Central memory CD8-positive, alpha-beta T cell (primary cell): ENCODE results near the gene MYBPC3.
"Not testable (repeated sequence)": the region's sequence is repeated elsewhere in the genome, so short reads cannot be mapped to it uniquely, and the experiment has no call there.

ENCODE experiments used
- ATAC-seq: fragments of 150-1000 bp; cut with Tn5 transposase; replicated peaks from 2 replicates; pipeline ENCODE4 v1.10.0; 2022; ENCODE audit warnings: mild to moderate bottlenecking, moderate FRiP score, moderate number of reproducible peaks; ENCODE audit not compliant: poor library complexity, severe bottlenecking; ENCODE audit errors: extremely low read depth
- DNase-seq, 2 donors: peaks; one replicate each; pipeline ENCODE4 v3.0.0; 2021; ENCODE audit warnings: low spot score in 2 of 2
- H3K27ac Mint-ChIP-seq: one replicate; pipeline ENCODE4 v1.8.0; 2022; ENCODE audit warnings: low read depth, mild to moderate bottlenecking, moderate library complexity, mixed read lengths
- H3K27me3 Mint-ChIP-seq: one replicate; pipeline ENCODE4 v1.8.0; 2022; ENCODE audit warnings: mixed read lengths
- H3K36me3 Mint-ChIP-seq: one replicate; pipeline ENCODE4 v1.8.0; 2022; ENCODE audit warnings: mild to moderate bottlenecking, moderate library complexity, mixed read lengths; ENCODE audit not compliant: insufficient read depth
- H3K4me1 Mint-ChIP-seq: one replicate; pipeline ENCODE4 v1.8.0; 2022; ENCODE audit warnings: mixed read lengths
- H3K4me3 Mint-ChIP-seq: one replicate; pipeline ENCODE4 v1.8.0; 2022; ENCODE audit warnings: mild to moderate bottlenecking, moderate library complexity, mixed read lengths
- H3K9me3 Mint-ChIP-seq: one replicate; pipeline ENCODE4 v1.8.0; 2022; ENCODE audit warnings: mixed read lengths

MYBPC3 gene

GRCh38 chr11:47328449-47329390 lies 23.8 kb downstream of the MYBPC3 start:
- Mint-ChIP-seq H3K4me3 (no peak overlapping the region), H3K27me3 (no peaks in the 10 kb centered on the region), H3K27ac (no peak overlapping the region), H3K36me3 (peaks cover 30% of the 10 kb centered on the region), H3K4me1 (peaks cover 12% of the 10 kb centered on the region), H3K9me3 (no peaks in the 10 kb centered on the region)
- no peak for ATAC-seq
- no peak for DNase-seq

GRCh38 chr11:47327949-47328348 lies 24.6 kb downstream of the MYBPC3 start:
- Mint-ChIP-seq H3K36me3 (peaks cover 30% of the 10 kb centered on the region), H3K27me3 (no peaks in the 10 kb centered on the region), H3K9me3 (no peaks in the 10 kb centered on the region), H3K4me3 (no peak overlapping the region), H3K27ac (peak overlapping the region; percentile 39), H3K4me1 (peaks cover 12% of the 10 kb centered on the region)
- no peak for ATAC-seq
- no peak for DNase-seq

GRCh38 chr11:47327025-47327424 lies 25.5 kb downstream of the MYBPC3 start:
- peaks cover 12% of the 10 kb centered on the region for H3K4me1 Mint-ChIP-seq
- no peak overlapping the region for H3K4me3 Mint-ChIP-seq
- H3K36me3 Mint-ChIP-seq, result peaks cover 31% of the 10 kb centered on the region
- DNase-seq (no peak), ATAC-seq (no peak)
- H3K27me3 Mint-ChIP-seq, result no peaks in the 10 kb centered on the region
- H3K27ac Mint-ChIP-seq, result peak overlapping the region; percentile 39
- H3K9me3 Mint-ChIP-seq, result no peaks in the 10 kb centered on the region

- no peak overlapping the region for H3K4me3 Mint-ChIP-seq
- H3K4me1 Mint-ChIP-seq, result peaks cover 12% of the 10 kb centered on the region
- ATAC-seq (no peak), DNase-seq (no peak)
- H3K36me3 Mint-ChIP-seq, result peaks cover 35% of the 10 kb centered on the region
- no peaks in the 10 kb centered on the region for H3K27me3 Mint-ChIP-seq
- H3K27ac Mint-ChIP-seq, result peak overlapping the region; percentile 39
- H3K9me3 Mint-ChIP-seq, result no peaks in the 10 kb centered on the region
Measured at GRCh38 chr11:47326198-47326597, 26.3 kb downstream of the MYBPC3 start.

DNA sequence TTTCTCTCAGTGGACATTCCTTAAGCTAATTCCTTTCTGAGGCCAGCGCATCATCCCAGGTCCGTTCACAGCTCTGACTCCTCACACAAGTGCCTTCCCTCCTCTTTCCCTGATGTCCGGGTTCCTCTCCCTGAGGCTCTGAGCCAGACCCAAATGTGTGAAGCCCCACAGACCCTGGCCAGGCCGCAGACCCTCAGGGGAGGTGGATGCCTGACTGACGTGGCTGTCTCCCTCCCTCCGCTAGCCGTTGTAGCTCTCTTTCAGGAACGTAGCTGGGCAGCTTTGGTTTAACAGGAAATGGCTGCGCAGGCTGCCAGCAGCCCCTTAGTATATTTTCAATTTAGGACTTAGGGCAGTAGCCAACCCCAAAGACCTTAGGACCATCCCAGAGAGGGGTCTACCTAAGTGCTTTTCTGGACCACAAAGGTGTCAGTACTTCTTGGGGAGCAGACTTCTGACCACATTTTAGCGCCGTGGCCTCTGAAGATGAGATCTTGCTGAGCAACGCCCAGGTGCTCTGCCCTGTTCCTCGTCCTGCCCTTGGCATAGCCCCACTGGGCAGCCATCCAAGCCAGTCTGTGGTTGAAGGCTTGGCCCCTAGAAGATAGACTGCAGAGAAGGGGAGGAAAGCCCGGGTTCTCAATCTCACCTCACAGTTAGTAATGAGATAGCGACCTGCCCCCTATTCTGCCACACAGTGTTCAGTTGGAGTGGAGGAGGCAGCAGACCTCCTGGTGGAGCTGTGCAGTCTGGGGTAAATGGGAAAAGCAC lies 27.0 kb downstream of the MYBPC3 start:
- no peak for DNase-seq
- Mint-ChIP-seq H3K4me3 (no peak overlapping the region), H3K9me3 (no peaks in the 10 kb centered on the region), H3K27me3 (no peaks in the 10 kb centered on the region), H3K36me3 (peaks cover 33% of the 10 kb centered on the region), H3K27ac (peak overlapping the region; percentile 77), H3K4me1 (peaks cover 12% of the 10 kb centered on the region)
- ATAC-seq, result no peak

DNA sequence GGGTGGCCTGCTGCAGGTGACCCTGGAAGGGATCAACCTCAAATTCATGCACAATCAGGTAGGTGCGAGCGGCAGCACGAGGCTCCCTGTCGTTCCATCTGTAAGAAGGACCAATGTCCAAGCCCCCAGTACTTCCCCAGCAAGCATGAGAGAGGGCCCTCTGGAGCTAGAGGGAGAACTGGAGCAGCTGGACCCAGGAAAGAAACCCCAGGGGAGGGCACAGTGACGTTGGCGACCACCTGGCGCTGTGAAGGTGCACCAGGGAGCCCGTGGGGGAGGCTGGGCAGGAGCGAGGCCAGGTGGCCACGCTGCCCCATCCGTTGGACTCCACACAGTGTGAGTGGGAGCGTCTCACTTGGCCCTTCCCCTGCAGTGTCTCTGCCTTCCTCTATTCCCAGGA lies 28.0 kb downstream of the MYBPC3 start:
- Mint-ChIP-seq H3K27ac (peak overlapping the region; percentile 77), H3K36me3 (peaks cover 32% of the 10 kb centered on the region), H3K4me3 (no peak overlapping the region)

DNA sequence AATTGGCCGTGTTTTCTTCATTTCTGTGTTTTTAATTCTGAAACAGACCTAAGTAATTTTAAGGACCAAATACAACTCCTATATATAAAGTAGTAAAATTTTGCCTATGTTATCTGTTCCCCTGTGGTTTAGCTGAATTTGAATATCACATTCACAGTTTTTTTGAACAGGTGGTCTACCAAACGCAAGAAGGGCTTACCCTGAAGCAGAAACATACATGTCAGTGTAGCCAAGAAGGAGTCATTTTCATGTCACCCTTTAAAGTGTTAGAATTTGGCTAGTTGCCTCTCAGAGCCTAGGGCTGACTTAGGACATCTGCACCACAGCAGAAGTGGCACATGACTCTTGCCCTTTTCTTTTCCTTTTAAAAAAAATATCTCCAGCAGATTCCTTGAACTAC lies 34.3 kb downstream of the MYBPC3 start:
- H3K27ac Mint-ChIP-seq, result no peak overlapping the region
- no peak overlapping the region for H3K4me3 Mint-ChIP-seq
- DNase-seq (no peak), ATAC-seq (no peak)
- no peaks in the 10 kb centered on the region for H3K27me3 Mint-ChIP-seq
- H3K4me1 Mint-ChIP-seq, result peaks cover 10% of the 10 kb centered on the region
- peaks cover 50% of the 10 kb centered on the region for H3K36me3 Mint-ChIP-seq
- H3K9me3 Mint-ChIP-seq, result no peaks in the 10 kb centered on the region

More for the DNA sequence above, 28.0 kb downstream of the MYBPC3 start:
- no peaks in the 10 kb centered on the region for H3K27me3 Mint-ChIP-seq
- H3K4me1 Mint-ChIP-seq, result peaks cover 12% of the 10 kb centered on the region
- ATAC-seq, result no peak
- no peak for DNase-seq
- H3K9me3 Mint-ChIP-seq, result no peaks in the 10 kb centered on the region

DNA sequence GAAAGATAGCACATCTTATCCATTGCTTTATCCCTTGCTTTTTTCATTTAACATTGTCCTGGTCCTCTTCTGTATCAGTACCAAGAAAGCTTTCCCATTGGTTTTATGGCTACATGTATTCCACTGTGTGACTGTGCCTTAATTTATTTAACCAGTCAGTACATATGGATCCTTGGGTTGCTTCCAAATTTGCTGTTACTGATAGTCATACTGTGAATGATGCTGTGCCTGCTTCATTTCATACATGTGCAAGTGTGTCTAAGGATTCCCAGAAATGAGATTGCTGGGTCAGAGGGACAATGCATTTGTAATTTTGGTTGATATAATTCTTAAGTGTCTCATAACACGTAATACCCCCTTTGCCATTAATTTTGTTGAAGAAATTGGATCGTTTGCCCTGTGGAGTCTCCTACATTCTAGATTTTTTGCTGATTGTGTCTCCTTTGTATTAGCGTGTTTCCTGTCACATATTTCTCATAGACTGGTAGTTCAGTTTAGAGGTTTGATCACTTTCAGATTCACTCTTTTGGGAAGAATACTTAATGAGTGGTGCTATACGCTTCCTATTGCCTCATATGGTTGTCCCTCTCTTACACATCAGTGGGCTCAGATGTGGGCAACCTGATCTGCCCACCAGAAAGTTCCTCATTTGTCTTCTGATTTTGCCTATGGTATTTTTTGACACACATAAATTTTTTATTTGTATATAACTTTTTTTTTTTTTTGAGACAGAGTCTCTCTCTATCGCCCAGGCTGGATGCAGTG lies 35.3 kb downstream of the MYBPC3 start:
- DNase-seq (no peak), ATAC-seq (no peak)
- H3K27me3 Mint-ChIP-seq, result no peaks in the 10 kb centered on the region
- no peaks in the 10 kb centered on the region for H3K9me3 Mint-ChIP-seq
- H3K27ac Mint-ChIP-seq, result peak overlapping the region; percentile 7
- no peak overlapping the region for H3K4me3 Mint-ChIP-seq
- H3K4me1 Mint-ChIP-seq, result peaks cover 10% of the 10 kb centered on the region
- H3K36me3 Mint-ChIP-seq, result peaks cover 59% of the 10 kb centered on the region

GRCh38 chr11:47316501-47316900 lies 36.0 kb downstream of the MYBPC3 start:
- not testable (repeated sequence) for H3K9me3 Mint-ChIP-seq, DNase-seq, H3K4me3 Mint-ChIP-seq, H3K27me3 Mint-ChIP-seq, ATAC-seq, H3K4me1 Mint-ChIP-seq
- peaks cover 61% of the 10 kb centered on the region for H3K36me3 Mint-ChIP-seq
- peak overlapping the region; percentile 7 for H3K27ac Mint-ChIP-seq

DNA sequence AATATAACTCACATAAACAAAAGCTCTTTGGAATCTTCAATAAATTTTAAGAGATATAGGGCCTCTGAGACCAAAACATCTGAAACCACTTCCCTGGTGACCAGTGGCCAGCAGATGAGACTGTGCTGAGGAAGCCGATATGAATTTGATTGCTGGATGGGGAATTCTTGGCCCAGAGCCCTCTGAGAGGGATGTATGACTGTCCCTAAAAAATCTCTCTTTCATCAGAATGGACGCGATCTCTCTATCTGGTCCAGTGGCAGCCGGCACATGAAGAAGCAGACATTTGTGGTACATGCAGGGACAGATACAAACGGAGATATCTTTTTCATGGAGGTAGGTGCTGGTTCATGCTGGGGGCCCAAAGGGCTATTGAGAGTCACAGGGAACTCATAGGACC lies 37.5 kb downstream of the MYBPC3 start:
- peaks cover 74% of the 10 kb centered on the region for H3K36me3 Mint-ChIP-seq
- H3K27ac Mint-ChIP-seq, result no peak overlapping the region
- H3K4me1 Mint-ChIP-seq, result peaks cover 10% of the 10 kb centered on the region

GRCh38 chr11:47308050-47308823 lies 44.3 kb downstream of the MYBPC3 start:
- no peak for DNase-seq
- no peak for ATAC-seq
- Mint-ChIP-seq H3K4me1 (peaks cover 10% of the 10 kb centered on the region), H3K36me3 (peaks cover 76% of the 10 kb centered on the region), H3K27ac (no peak overlapping the region), H3K27me3 (no peaks in the 10 kb centered on the region), H3K9me3 (no peaks in the 10 kb centered on the region), H3K4me3 (no peak overlapping the region)

More for the DNA sequence above, 37.5 kb downstream of the MYBPC3 start:
- ATAC-seq (no peak), DNase-seq (no peak)
- no peaks in the 10 kb centered on the region for H3K27me3 Mint-ChIP-seq
- no peak overlapping the region for H3K4me3 Mint-ChIP-seq
- no peaks in the 10 kb centered on the region for H3K9me3 Mint-ChIP-seq

GRCh38 chr11:47306484-47306844 lies 46.0 kb downstream of the MYBPC3 start:
- no peak overlapping the region for H3K27ac Mint-ChIP-seq
- H3K4me1 Mint-ChIP-seq, result peaks cover 16% of the 10 kb centered on the region
- H3K9me3 Mint-ChIP-seq, result peaks cover 9% of the 10 kb centered on the region
- H3K4me3 Mint-ChIP-seq, result no peak overlapping the region
- ATAC-seq (no peak), DNase-seq (no peak)
- peaks cover 74% of the 10 kb centered on the region for H3K36me3 Mint-ChIP-seq
- no peaks in the 10 kb centered on the region for H3K27me3 Mint-ChIP-seq
